IMR-90 (cell line): ENCODE results near the gene PDE4B. TPM values are rescaled to one million over a fixed set of nuclear protein-coding genes. Genes with fewer than 3 reads are reported as not detected.

Source experiments
- ATAC-seq: fragments of 200-7000 bp; cut with Tn5 transposase; 2 replicates; pipeline ENCODE4 v1.9.1; 2020; ENCODE audit warnings: low read depth, mild to moderate bottlenecking, moderate library complexity
- BruUV-seq: library from RNA; stranded (reverse); fragments of 400-500 nt; replicated peaks from 2 replicates; lab custom pipeline; 2021; lab: Mats Ljungman, UMichigan
- CTCF ChIA-PET: fragments of 300-600 bp; formaldehyde crosslinking; extraction: SDS; loops from one replicate; lab custom pipeline; 2021; ENCODE audit warnings: antibody characterized with exemption; lab: Yijun Ruan, JAX
- POLR2A ChIA-PET: fragments of 300-600 bp; sonication (Branson Sonifier 250); formaldehyde crosslinking; loops from one replicate; lab custom pipeline; 2022; ENCODE audit warnings: antibody characterized with exemption; ENCODE audit not compliant: unreplicated experiment; lab: Charles Lee
- DNase-seq: peaks from one replicate; pipeline ENCODE4 v3.0.0; 2013
- H2AFZ ChIP-seq: replicated peaks from 2 replicates; pipeline ENCODE3; 2013; ENCODE audit warnings: low read length, mild to moderate bottlenecking; ENCODE audit not compliant: poor library complexity
- H2AK5ac ChIP-seq: 2 replicates; pipeline ENCODE4 v1.6.1; 2013; ENCODE audit warnings: low read depth, low read length, inconsistent platforms
- H2AK9ac ChIP-seq: replicated peaks from 2 replicates; pipeline ENCODE3; 2013; ENCODE audit warnings: mild to moderate bottlenecking, low read depth, low read length, moderate library complexity; ENCODE audit not compliant: poor library complexity
- H2BK120ac ChIP-seq: 2 replicates; pipeline ENCODE4 v1.6.1; 2013; ENCODE audit warnings: low read depth, low read length, inconsistent platforms
- H2BK15ac ChIP-seq: 3 replicates; pipeline ENCODE4 v1.6.1; 2013; ENCODE audit warnings: low read depth, low read length, inconsistent platforms
- H2BK20ac ChIP-seq: 2 replicates; pipeline ENCODE4 v1.6.1; 2013; ENCODE audit warnings: low read depth, mild to moderate bottlenecking, inconsistent platforms, low read length, moderate library complexity
- H2BK5ac ChIP-seq: 2 replicates; pipeline ENCODE4 v1.6.1; 2013; ENCODE audit warnings: mild to moderate bottlenecking, low read depth, low read length, inconsistent platforms; ENCODE audit not compliant: poor library complexity, severe bottlenecking
- H3K14ac ChIP-seq: replicated peaks from 2 replicates; pipeline ENCODE4 v1.6.1; 2013; ENCODE audit warnings: low read depth, low read length, inconsistent platforms
- H3K18ac ChIP-seq: 2 replicates; pipeline ENCODE4 v1.6.1; 2013; ENCODE audit warnings: low read depth, low read length, control low read depth
- H3K23ac ChIP-seq: 2 replicates; pipeline ENCODE4 v1.6.1; 2013; ENCODE audit warnings: low read depth, low read length, inconsistent platforms
- H3K27ac ChIP-seq: 2 replicates; pipeline ENCODE4 v1.5.1; 2013; ENCODE audit warnings: mild to moderate bottlenecking, control low read depth, low read length; ENCODE audit not compliant: insufficient read depth
- H3K27me3 ChIP-seq: 2 replicates; pipeline ENCODE4 v1.6.1; 2013; ENCODE audit warnings: low read length; ENCODE audit not compliant: control insufficient read depth, insufficient read depth
- H3K36me3 ChIP-seq: 2 replicates; pipeline ENCODE4 v1.6.1; 2013; ENCODE audit warnings: low read length, mixed read lengths; ENCODE audit not compliant: control insufficient read depth, insufficient read depth
- H3K4ac ChIP-seq: 2 replicates; pipeline ENCODE4 v1.6.1; 2013; ENCODE audit warnings: low read depth, low read length, inconsistent platforms
- H3K4me1 ChIP-seq: 2 replicates; pipeline ENCODE4 v1.6.1; 2013; ENCODE audit warnings: low read length, mixed read lengths; ENCODE audit not compliant: control insufficient read depth, insufficient read depth
- H3K4me2 ChIP-seq: 2 replicates; pipeline ENCODE4 v1.6.1; 2013; ENCODE audit warnings: low read depth, mild to moderate bottlenecking, control low read depth, low read length, moderate library complexity
- H3K4me3 ChIP-seq: 2 replicates; pipeline ENCODE4 v1.5.1; 2013; ENCODE audit warnings: low read depth, mild to moderate bottlenecking, control low read depth, low read length, moderate library complexity; ENCODE audit not compliant: insufficient read depth
- H3K56ac ChIP-seq: 2 replicates; pipeline ENCODE4 v1.6.1; 2013; ENCODE audit warnings: low read length, inconsistent platforms; ENCODE audit not compliant: insufficient read depth; ENCODE audit errors: extremely low read depth
- H3K79me1 ChIP-seq, 2 experiments: 2 replicates each; pipeline ENCODE4 v1.6.1; 2013; ENCODE audit warnings: low read length in 2 of 2, inconsistent platforms in 1 of 2, low read depth in 1 of 2
- H3K9ac ChIP-seq: 2 replicates; pipeline ENCODE4 v1.6.1; 2013; ENCODE audit warnings: low read depth, low read length, control low read depth
- H3K9me1 ChIP-seq: 2 replicates; pipeline ENCODE4 v1.6.1; 2013; ENCODE audit warnings: low read length, inconsistent platforms; ENCODE audit not compliant: insufficient read depth
- H3K9me3 ChIP-seq: 2 replicates; pipeline ENCODE4 v1.6.1; 2013; ENCODE audit warnings: low read length; ENCODE audit not compliant: control insufficient read depth, insufficient read depth
- H4K20me1 ChIP-seq: 2 replicates; pipeline ENCODE4 v1.6.1; 2013; ENCODE audit warnings: low read length, inconsistent platforms; ENCODE audit not compliant: insufficient read depth
- H4K5ac ChIP-seq: 2 replicates; pipeline ENCODE4 v1.6.1; 2013; ENCODE audit warnings: mild to moderate bottlenecking, low read depth, low read length, control low read depth
- H4K8ac ChIP-seq, 2 experiments: 2 replicates each; pipeline ENCODE4 v1.6.1; 2013; ENCODE audit warnings: low read depth in 2 of 2, low read length in 2 of 2, control low read depth in 1 of 2, inconsistent platforms in 1 of 2
- H4K91ac ChIP-seq: 2 replicates; pipeline ENCODE4 v1.6.1; 2013; ENCODE audit warnings: low read depth, low read length, inconsistent platforms; ENCODE audit not compliant: insufficient read depth
- BHLHE40 ChIP-seq: fragments of 150-350 bp; IDR thresholded peaks from 2 replicates; pipeline ENCODE4 v1.6.1; 2016; ENCODE audit warnings: mild to moderate bottlenecking, low read depth, low read length
- CHD1 ChIP-seq: IDR thresholded peaks from 2 replicates; pipeline ENCODE4 v1.6.1; 2012; ENCODE audit warnings: low read depth, low read length, improper control_type of control experiment
- CTCF ChIP-seq: conservative IDR thresholded peaks from 2 replicates; pipeline ENCODE4 v1.5.1; 2012; ENCODE audit warnings: mild to moderate bottlenecking, low read depth, low read length, improper control_type of control experiment
- ELK1 ChIP-seq: fragments of 150-350 bp; IDR thresholded peaks from 2 replicates; pipeline ENCODE4 v1.6.1; 2016; ENCODE audit warnings: low read depth, mild to moderate bottlenecking, low read length, moderate library complexity, borderline replicate concordance
- FOS ChIP-seq: fragments of 150-350 bp; IDR thresholded peaks from 2 replicates; pipeline ENCODE4 v1.6.1; 2016; ENCODE audit warnings: low read depth, low read length
- MAZ ChIP-seq: IDR thresholded peaks from 2 replicates; pipeline ENCODE4 v1.6.1; 2012; ENCODE audit warnings: low read depth, mild to moderate bottlenecking, low read length, improper control_type of control experiment, moderate library complexity, borderline replicate concordance
- MXI1 ChIP-seq: IDR thresholded peaks from 2 replicates; pipeline ENCODE4 v1.6.1; 2012; ENCODE audit warnings: low read depth, mild to moderate bottlenecking, low read length, moderate library complexity, borderline replicate concordance
- NFE2L2 ChIP-seq: fragments of 150-350 bp; IDR thresholded peaks from 2 replicates; pipeline ENCODE4 v1.6.1; 2016; ENCODE audit warnings: low read depth, mild to moderate bottlenecking, low read length
- RCOR1 ChIP-seq: IDR thresholded peaks from 2 replicates; pipeline ENCODE4 v1.6.1; 2012; ENCODE audit warnings: mild to moderate bottlenecking, low read length, improper control_type of control experiment; ENCODE audit not compliant: insufficient replicate concordance
- USF2 ChIP-seq: fragments of 150-350 bp; IDR thresholded peaks from 2 replicates; pipeline ENCODE4 v1.6.1; 2017; ENCODE audit warnings: mild to moderate bottlenecking, antibody characterized with exemption, low read length, low read depth
- WGBS, 2 experiments: methylation state at CpG; one replicate each; pipeline versions ENCODE4 v1.1.5 to v1.1.7; 2013; ENCODE audit warnings: missing lambda C conversion rate in 2 of 2; ENCODE audit not compliant: insufficient read length in 1 of 2; ENCODE audit errors: extremely low coverage in 2 of 2; 5-methylcytosine and 5-hydroxymethylcytosine counted together
- dilution Hi-C: fragments of 300-500 bp; cut with HindIII; formaldehyde crosslinking; loops from one replicate; pipeline ENCODE4 v1.14.3; 2018; ENCODE audit warnings: low sequenced_read_pairs; ENCODE audit not compliant: unreplicated experiment
- in situ Hi-C: fragments of 300-500 bp; cut with MboI; formaldehyde crosslinking; loops from 3 replicates; pipeline ENCODE4 v1.14.3; 2019; ENCODE audit warnings: low sequenced_read_pairs, inconsistent platforms, mixed read lengths
- intact Hi-C: fragments of 100-400 bp; cut with micrococcal nuclease; formaldehyde crosslinking; loops from 2 replicates; pipeline ENCODE4 v1.10.0; 2022
- polyA plus RNA-seq, 3 experiments: library from polyadenylated mRNA; depleted of rRNA; stranded (reverse); fragments of >200 nt; gene quantifications; 2 replicates each; pipeline ENCODE4 v1.2.3, GENCODE V29; 2012; ENCODE audit warnings: low replicate concordance in 1 of 3
- total RNA-seq: library from RNA; depleted of rRNA; stranded (reverse); fragments of >200 nt; gene quantifications from 2 replicates; pipeline ENCODE4 v1.2.3, GENCODE V29; 2012

The PDE4B gene
- total and polyA plus RNA-seq, 2 of the 4 experiments (the other 2 are of a cell fraction), result 5.8 to 21.3 TPM

GRCh38 chr1:66386712-66387111 is 594.0 kb downstream of the PDE4B start:
- Histone ChIP-seq H4K20me1 (no peaks in the 10 kb centered on the region), H3K79me1 (no peaks in the 10 kb centered on the region), H3K18ac (no peak overlapping the region), H3K27me3 (no peaks in the 10 kb centered on the region), H3K4me2 (no peak overlapping the region), H3K23ac (no peak overlapping the region), H3K9me1 (no peaks in the 10 kb centered on the region), H3K4ac (no peak overlapping the region), H2BK15ac (no peak overlapping the region), H2BK5ac (no peak overlapping the region), H3K36me3 (no peaks in the 10 kb centered on the region), H2BK120ac (no peak overlapping the region), H4K91ac (no peak overlapping the region), H2AK5ac (no peak overlapping the region), H3K14ac (no peak overlapping the region), H3K27ac (no peak overlapping the region), H2AK9ac (no peak overlapping the region), H4K5ac (no peak overlapping the region), H3K4me3 (no peak overlapping the region), H2BK20ac (no peak overlapping the region), H3K56ac (no peak overlapping the region), H4K8ac (no peak overlapping the region), H3K9ac (no peak overlapping the region), H2AFZ (no peak overlapping the region), H3K9me3 (peaks cover 5% of the 10 kb centered on the region; the same call in 1 of the 2 replicates), H3K4me1 (0 out of 2 replicates have a peak, but pooled peaks cover 2% of the 10 kb centered on the region)
- TF ChIP-seq MAZ, result no peak
- no peak for TF ChIP-seq CTCF
- TF ChIP-seq NFE2L2, result no peak
- TF ChIP-seq ELK1, result no peak
- TF ChIP-seq CHD1, result no peak
- TF ChIP-seq FOS, result no peak
- no peak for TF ChIP-seq BHLHE40
- TF ChIP-seq RCOR1, result no peak
- TF ChIP-seq USF2, result no peak
- TF ChIP-seq MXI1, result no peak
- ATAC-seq (no peak), DNase-seq (no peak)
- BruUV-seq, result no TSS peak
- POLR2A ChIA-PET, result no interaction called here
- WGBS, 2 experiments, result no CpG with 5 or more reads among the region's 1 CpG
- dilution Hi-C loops (no loop called here), intact Hi-C loops (no loop called here), in situ Hi-C loops (no loop called here)
- CTCF ChIA-PET, result no interaction called here
